ENCODE data around the gene UBP1.
"Not testable (repeated sequence)": the region's sequence is repeated elsewhere in the genome, so short reads cannot be mapped to it uniquely, and the experiment has no call there.

UBP1 gene

DNA sequence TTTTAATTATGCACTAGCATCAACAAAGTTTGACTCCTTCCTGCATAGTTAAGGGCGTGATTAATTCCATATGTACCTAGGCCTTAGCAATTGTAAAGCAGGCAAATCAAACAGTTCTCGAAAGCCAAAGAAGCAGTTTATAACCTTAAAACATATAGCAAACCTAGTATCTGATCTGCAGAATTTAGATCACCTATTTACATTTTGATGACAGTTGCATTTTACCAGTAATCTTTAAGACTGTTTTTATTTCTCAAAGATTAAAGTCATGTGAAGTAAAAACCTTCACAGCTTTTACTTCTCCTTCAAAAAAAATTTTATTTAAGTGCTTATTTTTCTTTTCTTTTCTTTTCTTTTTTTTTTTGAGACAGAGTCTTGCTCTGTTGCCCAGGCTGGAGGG is 20.9 kb upstream of the UBP1 start:
- TF ChIP-seq, protein P1, sequence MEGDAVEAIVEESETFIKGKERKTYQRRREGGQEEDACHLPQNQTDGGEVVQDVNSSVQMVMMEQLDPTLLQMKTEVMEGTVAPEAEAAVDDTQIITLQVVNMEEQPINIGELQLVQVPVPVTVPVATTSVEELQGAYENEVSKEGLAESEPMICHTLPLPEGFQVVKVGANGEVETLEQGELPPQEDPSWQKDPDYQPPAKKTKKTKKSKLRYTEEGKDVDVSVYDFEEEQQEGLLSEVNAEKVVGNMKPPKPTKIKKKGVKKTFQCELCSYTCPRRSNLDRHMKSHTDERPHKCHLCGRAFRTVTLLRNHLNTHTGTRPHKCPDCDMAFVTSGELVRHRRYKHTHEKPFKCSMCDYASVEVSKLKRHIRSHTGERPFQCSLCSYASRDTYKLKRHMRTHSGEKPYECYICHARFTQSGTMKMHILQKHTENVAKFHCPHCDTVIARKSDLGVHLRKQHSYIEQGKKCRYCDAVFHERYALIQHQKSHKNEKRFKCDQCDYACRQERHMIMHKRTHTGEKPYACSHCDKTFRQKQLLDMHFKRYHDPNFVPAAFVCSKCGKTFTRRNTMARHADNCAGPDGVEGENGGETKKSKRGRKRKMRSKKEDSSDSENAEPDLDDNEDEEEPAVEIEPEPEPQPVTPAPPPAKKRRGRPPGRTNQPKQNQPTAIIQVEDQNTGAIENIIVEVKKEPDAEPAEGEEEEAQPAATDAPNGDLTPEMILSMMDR (IDR thresholded peaks at IDR 0.05; ENCODE audit: low read depth, low read length), result no peak
- H3K4me3 ChIP-seq (ENCODE audit: low read depth, low read length), result no peak overlapping the region

DNA sequence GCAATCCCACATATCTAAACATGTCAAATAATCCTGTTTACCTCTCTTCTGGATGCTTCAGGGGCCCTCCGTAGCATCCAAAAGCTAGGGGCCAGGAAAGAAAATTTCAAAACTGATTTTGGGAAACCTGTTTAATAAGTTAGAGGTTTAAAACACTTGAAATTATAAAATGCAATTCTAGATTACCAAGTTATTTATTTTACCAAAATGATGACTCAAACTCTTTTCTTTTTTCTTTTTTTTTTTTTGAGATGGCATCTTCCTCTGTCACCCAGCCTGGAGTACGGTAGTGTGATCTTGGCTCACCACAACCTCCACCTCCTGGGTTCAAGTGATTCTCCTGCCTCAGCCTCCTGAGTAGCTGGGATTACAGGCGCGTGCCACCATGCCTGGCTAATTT is 19.4 kb upstream of the UBP1 start:
- H3K4me3 ChIP-seq (ENCODE audit: low read depth, low read length), result not testable (repeated sequence)

DNA sequence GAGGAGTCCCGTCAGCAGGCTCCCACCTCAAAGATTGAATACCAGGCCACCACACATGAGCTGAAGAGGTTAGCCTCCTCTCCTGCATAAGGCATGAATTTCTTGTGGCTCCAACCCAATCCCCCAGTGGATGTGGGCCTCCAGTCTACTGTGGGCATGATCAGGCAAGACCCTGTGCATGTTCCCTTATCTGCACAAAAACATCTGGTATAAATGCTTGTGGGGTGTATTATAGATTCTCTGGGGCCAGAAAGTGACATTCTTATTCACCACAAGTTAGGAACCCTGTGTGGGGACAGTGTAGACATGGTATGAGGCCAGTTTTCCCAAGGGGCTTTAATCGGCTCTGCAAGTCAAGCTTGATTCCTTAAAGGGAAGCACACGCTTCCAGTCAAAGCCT is 18.2 kb upstream of the UBP1 start:
- TF ChIP-seq, protein P1 (IDR thresholded peaks at IDR 0.05; ENCODE audit: low read depth, low read length), result no peak
- no peak overlapping the region for H3K4me3 ChIP-seq (ENCODE audit: low read depth, low read length)

DNA sequence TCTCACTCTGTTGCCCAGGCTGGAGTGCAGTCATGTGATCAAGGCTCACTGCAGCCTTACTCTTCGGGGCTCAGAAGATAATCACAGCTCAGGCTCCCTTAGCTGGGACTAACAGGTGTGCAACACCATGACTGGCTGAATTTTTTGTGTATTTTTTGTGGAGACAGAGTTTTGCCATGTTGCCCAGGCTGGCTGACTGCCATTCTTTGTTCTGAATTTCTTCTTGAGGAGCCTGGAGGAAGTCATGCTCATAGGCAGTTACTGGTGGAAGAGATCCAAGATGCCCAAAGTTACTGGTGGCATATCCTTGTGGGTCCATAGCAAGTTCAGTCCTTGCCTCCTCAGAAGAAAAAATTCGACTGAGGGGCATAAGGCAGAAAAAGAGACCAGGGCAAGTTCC is 16.6 kb upstream of the UBP1 start:
- TF ChIP-seq, protein P1 (IDR thresholded peaks at IDR 0.05; ENCODE audit: low read depth, low read length), result no peak
- no peak overlapping the region for H3K4me3 ChIP-seq (ENCODE audit: low read depth, low read length)

DNA sequence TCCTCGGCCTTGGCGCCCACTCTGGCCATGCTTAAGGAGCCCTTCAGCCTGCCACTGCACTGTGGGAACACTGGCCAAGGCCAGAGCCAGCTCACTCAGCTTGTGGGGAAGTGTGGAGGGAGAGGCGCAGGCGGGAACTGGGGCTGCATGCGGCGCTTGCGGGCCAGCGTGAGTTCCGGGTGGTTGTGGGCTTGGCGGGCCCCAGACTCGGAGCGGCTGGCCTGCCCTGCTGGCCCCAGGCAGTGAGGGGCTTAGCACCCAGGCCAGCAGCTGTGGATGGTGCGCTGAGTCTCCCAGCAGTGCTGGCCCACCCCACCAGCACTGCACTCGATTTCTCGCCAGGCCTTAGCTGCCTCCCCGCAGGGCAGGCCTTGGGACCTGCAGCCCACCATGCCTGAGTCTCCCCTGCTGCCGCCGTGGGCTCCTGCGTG is 13.1 kb upstream of the UBP1 start:
- TF ChIP-seq, protein P1 (IDR thresholded peaks at IDR 0.05; ENCODE audit: low read depth, low read length), result no peak
- no peak overlapping the region for H3K4me3 ChIP-seq (ENCODE audit: low read depth, low read length)

DNA sequence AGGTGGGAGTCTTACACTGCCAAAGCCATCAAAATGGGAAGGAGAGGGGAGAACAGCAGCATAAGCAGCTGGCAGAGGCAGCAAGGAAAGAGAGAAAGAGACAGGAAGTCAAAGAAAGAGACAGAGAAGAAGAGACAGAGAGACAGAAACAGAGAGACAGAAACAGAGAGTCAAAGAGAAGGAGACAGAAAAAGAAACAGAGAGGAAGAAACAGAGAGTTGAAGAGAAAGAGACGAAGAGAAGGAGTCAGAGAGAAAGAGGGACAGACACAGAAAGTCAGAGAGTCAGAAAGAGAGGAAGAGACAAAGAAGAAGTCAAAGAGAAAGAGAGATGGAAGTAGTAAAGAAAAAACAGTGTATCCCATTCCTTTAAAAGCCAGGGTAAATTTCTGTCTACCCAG is 11.8 kb upstream of the UBP1 start:
- H3K4me3 ChIP-seq (ENCODE audit: low read depth, low read length), result not testable (repeated sequence)

DNA sequence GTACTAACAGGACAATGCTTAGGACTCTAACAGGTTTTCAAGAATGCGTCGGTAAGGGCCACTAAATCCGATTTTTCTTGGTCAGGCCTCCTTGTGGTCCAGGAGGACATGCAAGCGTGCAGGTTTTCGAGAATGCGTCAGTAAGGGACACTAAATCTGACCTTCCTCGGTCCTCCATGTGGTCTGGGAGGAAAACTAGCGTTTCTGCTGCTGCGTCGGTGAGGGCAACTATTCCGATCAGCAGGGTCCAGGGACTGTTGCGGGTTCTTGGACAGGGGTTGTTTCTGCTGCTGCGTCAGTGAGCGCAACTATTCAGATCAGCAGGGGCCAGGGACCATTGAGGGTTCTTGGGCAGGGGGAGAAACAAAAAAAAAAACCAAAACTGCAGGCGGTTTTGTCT is 7.8 kb upstream of the UBP1 start:
- TF ChIP-seq, protein P1 (IDR thresholded peaks at IDR 0.05; ENCODE audit: low read depth, low read length), result no peak
- H3K4me3 ChIP-seq (ENCODE audit: low read depth, low read length), result no peak overlapping the region

DNA sequence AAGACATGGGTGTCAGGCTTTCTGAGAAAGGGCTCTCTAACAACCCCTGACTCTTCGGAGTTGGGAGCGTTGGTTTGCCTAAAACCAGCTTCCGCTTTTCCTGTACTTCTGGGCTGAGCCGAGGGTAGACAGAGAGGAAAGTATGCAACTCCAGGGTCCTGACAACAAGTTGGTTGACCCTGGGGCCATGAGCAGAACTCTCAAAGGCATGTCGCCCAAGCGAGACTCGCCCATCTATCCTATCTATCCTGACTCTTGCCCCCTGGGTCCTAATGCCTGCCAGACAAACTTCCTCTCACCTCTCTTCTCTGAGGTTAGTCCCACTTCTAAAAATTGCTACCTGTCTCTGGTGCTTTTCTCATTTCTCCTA is 7.0 kb upstream of the UBP1 start:
- H3K4me3 ChIP-seq (ENCODE audit: low read depth, low read length), result not testable (repeated sequence)

DNA sequence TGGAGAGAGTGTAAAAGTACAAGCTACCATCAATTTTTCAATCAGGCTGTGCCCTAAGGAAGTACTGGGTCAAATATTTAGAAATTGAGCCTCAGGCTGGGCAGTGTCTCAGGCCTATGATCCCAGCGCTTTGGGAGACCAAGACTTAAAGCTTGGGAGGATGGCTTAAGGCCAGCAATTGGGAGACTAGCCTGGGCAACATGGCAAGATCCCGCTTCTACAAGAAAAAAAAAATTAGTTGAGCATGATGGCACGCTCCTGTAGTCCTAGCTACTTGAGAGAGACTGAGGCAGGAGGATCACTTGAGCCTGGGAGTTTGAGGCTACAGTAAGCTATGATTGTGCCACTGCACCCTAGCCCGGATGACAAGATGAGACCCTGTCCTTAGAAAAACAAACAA is 2.0 kb upstream of the UBP1 start:
- no peak overlapping the region for H3K4me3 ChIP-seq (ENCODE audit: low read depth, low read length)
- TF ChIP-seq, protein P1 (IDR thresholded peaks at IDR 0.05; ENCODE audit: low read depth, low read length), result no peak
